Measurements from ENCODE around the gene NLRC4.
"Not testable (repeated sequence)": the region's sequence is repeated elsewhere in the genome, so short reads cannot be mapped to it uniquely, and the experiment has no call there.

The NLRC4 gene

GRCh38 chr2:32237996-32238395 is 26.7 kb downstream of the NLRC4 start:
- no peak for DNase-seq

DNA sequence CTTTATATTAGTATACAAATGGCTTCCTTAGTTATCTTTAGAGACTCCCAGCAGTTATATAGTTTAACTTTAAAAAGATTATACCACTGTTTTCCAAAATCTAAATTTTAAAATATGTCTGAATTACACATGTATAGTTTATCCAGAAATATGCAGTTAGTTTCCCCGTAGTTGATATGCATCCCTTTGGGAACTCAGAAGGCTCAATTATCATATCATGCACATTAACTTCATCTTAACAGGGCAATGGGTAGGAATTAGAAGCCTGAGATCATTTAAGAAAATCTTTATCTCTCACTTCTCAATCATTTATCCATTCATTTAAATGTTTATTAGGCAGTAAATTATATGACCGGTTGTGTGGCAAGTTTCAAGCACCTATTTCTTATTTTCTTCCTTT is 27.2 kb downstream of the NLRC4 start:
- no peak for DNase-seq

GRCh38 chr2:32235315-32235714 is 29.4 kb downstream of the NLRC4 start:
- DNase-seq, result no peak

DNA sequence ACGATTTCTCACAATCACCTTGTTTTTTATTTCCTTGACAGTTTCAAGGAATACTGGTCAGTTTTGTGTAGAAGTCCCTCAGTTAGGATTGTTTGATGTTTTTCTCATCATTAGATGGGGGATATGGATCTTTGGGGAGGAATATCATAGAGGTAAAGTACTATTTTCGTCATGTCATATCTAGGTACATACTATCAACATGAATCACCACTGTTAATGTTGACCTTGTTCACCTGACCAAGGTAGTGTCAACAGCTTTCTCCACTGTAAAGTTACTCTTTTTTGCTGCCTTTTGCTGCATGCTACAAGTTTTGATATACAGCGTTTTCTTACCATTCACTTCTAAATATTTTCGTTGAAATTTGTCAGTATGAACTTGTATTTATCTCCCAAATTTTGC is 32.7 kb downstream of the NLRC4 start:
- no peak for DNase-seq

DNA sequence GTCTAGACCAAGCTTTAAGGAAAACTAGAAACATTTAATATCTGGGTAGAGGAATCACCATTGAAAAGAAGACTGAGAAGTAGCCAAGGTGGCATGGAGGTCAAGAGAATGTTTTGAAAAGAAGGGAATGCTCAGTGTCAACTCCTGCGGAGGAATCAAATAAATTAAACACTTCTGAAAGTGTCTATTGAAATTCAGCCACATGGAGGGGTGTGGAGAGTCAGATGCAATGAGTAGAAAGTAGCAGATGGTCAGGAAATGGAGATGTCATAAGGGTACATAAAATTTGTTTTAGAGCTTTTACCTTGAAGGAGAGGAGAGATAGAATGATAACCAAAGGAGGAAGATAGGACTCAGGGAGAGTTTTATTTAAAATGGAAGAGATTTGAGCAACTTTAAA is 35.1 kb downstream of the NLRC4 start:
- no peak for DNase-seq

DNA sequence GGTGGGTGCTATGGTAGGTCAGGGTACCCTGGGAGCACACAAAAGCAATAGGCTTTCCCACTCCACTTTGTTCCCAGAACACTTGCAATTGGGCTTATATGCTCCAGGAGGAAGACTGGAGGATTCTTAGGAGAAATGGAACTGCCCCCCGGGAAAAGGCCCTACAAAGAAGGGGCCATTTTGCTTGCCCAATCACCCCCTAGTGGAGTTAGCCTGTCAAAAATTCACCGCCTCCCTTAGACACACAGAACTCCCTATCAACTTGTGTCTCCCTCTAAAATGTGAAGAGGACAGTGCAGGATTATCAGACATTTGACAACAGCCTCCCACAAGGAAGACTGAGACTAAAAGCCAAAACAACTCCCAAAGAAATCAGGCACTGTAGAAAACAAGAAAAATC is 36.5 kb downstream of the NLRC4 start:
- DNase-seq, result no peak

DNA sequence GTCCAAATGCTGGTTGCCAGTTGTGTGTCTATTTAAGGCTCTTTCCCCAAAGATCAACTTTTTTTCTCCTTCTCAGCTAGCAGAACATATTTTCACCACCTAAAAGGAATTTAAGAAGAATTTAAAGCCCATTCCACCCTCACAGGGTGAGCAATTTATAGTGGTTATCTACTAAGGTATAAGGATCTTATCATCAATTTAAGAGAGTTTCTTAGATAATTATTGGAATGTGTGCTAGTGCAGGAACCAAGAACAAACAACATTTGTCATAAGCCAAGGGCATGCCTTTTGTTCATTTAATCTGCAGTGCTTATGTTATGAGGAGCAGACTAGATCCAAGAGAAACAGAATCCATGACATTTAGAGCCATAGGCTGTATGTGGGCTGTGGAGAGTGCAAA is 37.2 kb downstream of the NLRC4 start:
- DNase-seq, result no peak

DNA sequence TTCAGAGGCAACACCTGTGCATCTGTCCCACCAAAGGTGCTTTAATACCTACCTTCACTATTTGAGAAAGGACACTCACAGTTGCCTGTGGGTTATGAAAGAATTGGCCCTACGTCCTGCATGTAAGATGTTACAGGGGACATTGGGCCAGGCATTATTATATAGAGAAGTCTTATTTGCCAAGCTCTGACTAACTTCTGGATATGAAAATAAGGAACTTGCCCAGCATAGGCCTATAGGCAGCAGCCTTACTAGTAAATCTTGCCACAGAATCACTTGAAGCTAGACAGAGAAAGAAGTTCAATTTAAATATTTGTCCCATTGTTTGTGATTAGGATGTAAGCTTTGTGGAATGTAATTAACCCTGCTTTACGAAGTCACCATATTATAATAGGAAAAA is 41.7 kb downstream of the NLRC4 start:
- DNase-seq, result no peak

DNA sequence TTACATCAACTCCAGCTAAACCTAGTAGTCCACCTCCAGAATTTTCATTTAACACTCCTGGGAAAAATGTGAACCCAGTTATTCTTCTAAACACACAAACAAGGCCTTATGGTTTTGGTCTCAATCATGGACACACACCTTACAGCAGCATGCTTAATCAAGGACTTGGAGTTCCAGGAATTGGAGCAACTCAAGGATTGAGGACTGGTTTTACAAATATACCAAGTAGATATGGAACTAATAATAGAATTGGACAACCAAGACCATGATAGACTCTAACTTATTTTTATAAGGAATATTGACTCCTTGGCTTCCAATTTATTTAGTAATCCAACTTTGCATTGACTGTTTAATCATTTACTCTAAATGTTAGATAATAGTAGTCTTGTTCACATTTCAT is 44.2 kb downstream of the NLRC4 start:
- no peak for DNase-seq

- DNase-seq, result no peak
These were observed 52.4 kb downstream of the NLRC4 start for GRCh38 chr2:32212295-32212694.

DNA sequence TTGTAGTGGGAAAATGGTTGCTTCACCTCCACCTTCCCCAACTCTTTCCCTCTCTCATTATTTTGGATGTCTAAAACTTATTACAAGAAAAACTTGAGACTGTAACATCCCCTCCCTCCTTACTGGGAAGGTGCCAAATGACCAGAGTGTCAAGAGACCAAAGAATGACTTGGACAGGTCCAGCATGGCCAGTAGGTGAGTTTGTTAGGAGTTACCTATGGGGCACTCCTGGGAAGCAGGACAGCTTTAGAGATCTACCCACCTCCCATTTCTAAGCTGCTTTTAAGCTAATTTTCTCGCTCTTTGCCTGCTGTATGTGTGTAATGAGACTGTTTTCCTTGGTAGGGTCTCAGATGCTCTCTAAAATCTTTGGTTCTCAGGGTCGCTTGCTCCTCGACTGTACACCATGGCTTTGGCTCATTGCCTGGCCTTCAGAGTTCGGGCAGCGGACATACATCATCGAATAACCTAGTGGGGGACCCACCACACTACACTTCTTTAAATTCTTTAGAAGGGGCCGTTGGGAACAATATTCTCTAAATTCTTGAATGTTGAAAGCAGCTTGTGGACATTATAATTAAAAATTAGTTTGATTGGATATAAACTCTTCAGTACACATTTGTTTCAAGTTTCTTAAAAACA is 53.8 kb downstream of the NLRC4 start:
- no peak for DNase-seq

DNA sequence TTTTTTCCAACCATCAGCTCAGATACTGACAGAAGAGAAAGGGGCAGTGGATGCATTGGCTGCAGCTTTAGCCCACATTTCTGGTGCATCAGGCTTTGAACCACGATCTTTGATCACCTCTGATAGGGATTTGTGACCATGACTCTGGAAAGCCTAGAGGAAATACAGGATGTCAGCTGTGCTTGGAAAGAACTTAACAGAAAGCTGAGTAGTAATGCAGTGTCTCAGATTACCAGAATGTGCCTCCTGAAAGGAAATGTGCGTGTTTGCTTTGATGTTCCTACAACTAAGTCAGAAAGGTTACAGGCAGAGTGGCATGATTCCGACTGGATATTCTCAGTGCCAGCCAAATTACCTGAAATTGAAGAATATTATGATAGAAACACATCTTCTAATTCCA is 61.3 kb downstream of the NLRC4 start:
- not testable (repeated sequence) for DNase-seq

DNA sequence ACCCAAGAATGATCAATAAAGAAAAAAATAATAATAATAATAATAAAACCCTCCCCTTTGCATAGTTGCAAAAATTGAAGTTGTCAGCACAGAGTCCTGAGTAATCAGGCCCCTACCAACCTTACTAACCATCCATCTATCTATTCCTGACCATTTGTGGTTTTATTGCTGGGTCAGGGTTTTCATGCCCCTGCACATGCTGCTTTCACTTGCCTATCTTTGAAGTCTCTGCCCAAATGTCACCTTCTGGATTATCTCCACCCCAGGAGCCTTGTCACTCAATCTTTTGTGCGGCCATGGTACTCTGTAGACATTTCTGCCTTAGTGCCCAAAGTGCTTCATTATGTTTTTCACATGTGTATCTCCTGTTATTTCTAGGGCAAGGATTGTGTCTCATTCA is 63.9 kb downstream of the NLRC4 start:
- DNase-seq, result no peak

GRCh38 chr2:32192418-32192817 is 72.3 kb downstream of the NLRC4 start:
- DNase-seq, result no peak

DNA sequence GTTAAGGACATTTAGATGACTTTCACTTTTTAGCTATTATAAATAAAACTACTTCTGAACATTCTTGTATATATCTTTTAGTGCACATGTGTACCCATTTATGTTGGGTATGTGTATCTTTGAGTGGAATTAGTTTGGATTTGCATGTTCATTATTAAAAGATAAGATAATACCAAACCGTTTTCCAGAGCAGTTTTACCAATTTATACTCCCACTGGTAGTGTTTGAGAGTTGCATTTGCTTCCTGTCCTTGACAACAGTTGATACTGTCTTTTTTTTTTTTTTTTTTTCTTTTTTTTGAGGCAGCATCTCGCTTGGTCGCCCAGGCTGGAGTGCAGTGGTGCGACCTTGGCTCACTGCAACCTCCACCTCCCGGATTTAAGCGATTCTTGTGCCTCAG is 75.7 kb downstream of the NLRC4 start:
- no peak for DNase-seq

- no peak for DNase-seq
These were observed 82.0 kb downstream of the NLRC4 start for GRCh38 chr2:32182667-32183066.

All from activated CD8-positive, alpha-beta memory T cell treated with anti-CD3 and anti-CD28 coated beads, Interleukin-2, amount 50 U/mL, for 4 hours (primary cell).